Measurements from ENCODE around the gene ALPK3. TPM values are rescaled to one million over a fixed set of nuclear protein-coding genes. Genes with fewer than 3 reads are reported as not detected.

The ALPK3 gene
- total and polyA plus RNA-seq, 2 donors (not counting 3 experiments of a cell fraction or from before 2014, with no cell fraction given) = 18.4 to 36.2 TPM

DNA sequence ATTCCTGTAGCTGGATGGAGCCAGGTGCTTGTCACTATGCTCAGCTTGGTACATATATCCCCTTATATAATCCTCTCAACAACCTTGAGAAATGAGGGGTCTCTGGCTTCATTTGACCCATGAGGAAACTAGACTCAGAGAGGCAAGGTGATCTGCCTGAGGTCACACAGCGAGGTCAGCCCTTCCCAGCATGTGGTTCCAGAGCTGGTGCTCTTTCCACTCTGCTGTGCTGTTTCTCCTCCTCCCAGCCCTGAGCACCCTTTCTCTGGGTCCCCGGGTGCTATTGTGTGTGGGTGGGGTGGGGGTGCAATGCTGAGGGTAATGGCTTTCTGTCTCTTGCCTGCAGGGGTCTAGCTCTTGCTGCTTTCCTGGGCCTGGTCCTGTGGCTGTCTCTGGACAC is 86.6 kb downstream of the ALPK3 start:
- FAIRE-seq (no peak), DNase-seq (ENCODE audit: low read depth, low spot score) (no peak)
- Histone ChIP-seq H3K4me3 (replicated peaks in 1 of 3; ENCODE audit: insufficient read depth in 1 of 3, low read depth in 1 of 3, low read length in 3 of 3) (no peak overlapping the region), H3K4me1 (ENCODE audit: control insufficient read depth, extremely low read depth, insufficient read depth, low read length) (no peaks in the 10 kb centered on the region), H3K36me3 (ENCODE audit: control insufficient read depth in 2 of 2, extremely low read depth in 1 of 2, insufficient read depth in 2 of 2, low read length in 2 of 2) (no peaks in the 10 kb centered on the region), H3K79me2 (ENCODE audit: control insufficient read depth, insufficient read depth, low read length) (no peaks in the 10 kb centered on the region), H2AFZ (ENCODE audit: low read depth, low read length) (no peak overlapping the region), H3K27me3 (ENCODE audit: control insufficient read depth in 2 of 2, insufficient read depth in 2 of 2, low read length in 2 of 2) (peaks cover 2 to 3% of the 10 kb centered on the region in 2 experiments), H3K9me3 (replicated peaks; ENCODE audit: control insufficient read depth, insufficient read depth, low read length) (no peaks in the 10 kb centered on the region), H3K27ac (ENCODE audit: insufficient read depth, low read depth, low read length) (no peak overlapping the region), H3K9me1 (replicated peaks; ENCODE audit: control insufficient read depth, extremely low read depth, insufficient read depth, low read length) (no peaks in the 10 kb centered on the region), H3K4me2 (ENCODE audit: insufficient read depth, low read length) (no peak overlapping the region), H3K9ac (replicated peaks; ENCODE audit: extremely low read depth, insufficient read depth, low read length) (no peak overlapping the region), H4K20me1 (replicated peaks; ENCODE audit: control insufficient read depth, extremely low read depth, insufficient read depth, low read length) (no peaks in the 10 kb centered on the region)
- POLR2A ChIA-PET = no interaction called here
- dilution Hi-C loops (cut with MboI; ENCODE audit: extremely low pct_ligation_motif_present, low sequenced_read_pairs) = no loop called here
- no TSS peak for BruUV-seq (replicated peaks)
- TF ChIP-seq EZH2 (IDR thresholded peaks at IDR 0.05; ENCODE audit: borderline replicate concordance, low read depth, low read length, severe bottlenecking) (no peak), MYC (IDR thresholded peaks at IDR 0.05; ENCODE audit: low read depth, low read length) (no peak), POLR2A (IDR thresholded peaks at IDR 0.05; ENCODE audit: low read depth, low read length) (no peak), POLR2AphosphoS5 (IDR thresholded peaks at IDR 0.05; ENCODE audit: insufficient read depth, low read depth, low read length) (no peak), CTCF (IDR thresholded peaks at IDR 0.05; ENCODE audit: extremely low read depth in 1 of 2, insufficient read depth in 1 of 2, low read depth in 1 of 2, low read length in 2 of 2) (no peak), FOS (IDR thresholded peaks at IDR 0.05; ENCODE audit: borderline replicate concordance, insufficient read depth, low read length) (no peak), GATA2 (IDR thresholded peaks at IDR 0.05; ENCODE audit: insufficient read depth, insufficient read length, low read depth, low read length) (no peak), JUN (IDR thresholded peaks at IDR 0.05; ENCODE audit: borderline replicate concordance, insufficient read depth, insufficient read length, low read depth) (no peak)
- TF ChIP-seq, protein P1, sequence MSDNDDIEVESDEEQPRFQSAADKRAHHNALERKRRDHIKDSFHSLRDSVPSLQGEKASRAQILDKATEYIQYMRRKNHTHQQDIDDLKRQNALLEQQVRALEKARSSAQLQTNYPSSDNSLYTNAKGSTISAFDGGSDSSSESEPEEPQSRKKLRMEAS (IDR thresholded peaks at IDR 0.05; ENCODE audit: insufficient read depth, insufficient read length) = no peak
- CTCF ChIA-PET = interaction anchor here (0.7 to 3.2 kb wide), 4 partner anchors 9 to 38 kb away, joined by 3 to 9 read pairs (median 4); no protein-coding TSS in a partner anchor
- intact Hi-C loops (cut with micrococcal nuclease) = no loop called here

All from endothelial cell of umbilical vein (primary cell).